Keratinocyte (primary cell): Measurements from ENCODE around the gene ARHGEF18. TPM values are rescaled to one million over a fixed set of nuclear protein-coding genes. Genes with fewer than 3 reads are reported as not detected.

Source experiments
- DNase-seq: peaks from one replicate; pipeline ENCODE4 v3.0.0-alpha.2; 2011; ENCODE audit warnings: low read depth, missing footprints, low spot score
- FAIRE-seq: peaks from 2 replicates; lab custom pipeline; 2011; peaks lifted over from hg19 to GRCh38; lab: Jason Lieb, UNC
- H2AFZ ChIP-seq: 2 replicates; pipeline ENCODE4 v1.6.0; 2012; ENCODE audit warnings: low read length, control low read depth, inconsistent platforms; ENCODE audit not compliant: control insufficient read depth
- H3K27ac ChIP-seq: 2 replicates; pipeline ENCODE4 v1.5.1; 2011; ENCODE audit warnings: low read length; ENCODE audit not compliant: control insufficient read depth, insufficient read depth
- H3K27me3 ChIP-seq: 3 replicates; pipeline ENCODE4 v1.6.0; 2011; ENCODE audit warnings: low read length; ENCODE audit not compliant: control insufficient read depth, insufficient read depth; ENCODE audit errors: extremely low read depth
- H3K36me3 ChIP-seq, 2 experiments: 2 replicates in 1 of 2; 3 replicates in 1 of 2; pipeline ENCODE4 v1.5.1; 2011; ENCODE audit warnings: low read length in 2 of 2, mild to moderate bottlenecking in 1 of 2; ENCODE audit not compliant: control insufficient read depth in 2 of 2, insufficient read depth in 2 of 2; ENCODE audit errors: extremely low read depth in 1 of 2
- H3K4me1 ChIP-seq: 3 replicates; pipeline ENCODE4 v1.5.1; 2011; ENCODE audit warnings: low read length; ENCODE audit not compliant: control insufficient read depth, insufficient read depth; ENCODE audit errors: extremely low read depth
- H3K4me2 ChIP-seq: 3 replicates; pipeline ENCODE4 v1.6.0; 2011; ENCODE audit warnings: low read depth, low read length; ENCODE audit not compliant: control insufficient read depth, insufficient read depth; ENCODE audit errors: extremely low read depth
- H3K4me3 ChIP-seq, 3 experiments: fragments of 200-600 bp in 1 of 3; sonication (generic) in 1 of 3; 2 replicates in 2 of 3; 3 replicates in 1 of 3; pipeline ENCODE4 v1.5.1; 2011 to 2016; ENCODE audit warnings: low read length in 3 of 3, mild to moderate bottlenecking in 3 of 3, control low read depth in 2 of 3, inconsistent platforms in 1 of 3, low read depth in 1 of 3, mixed read lengths in 1 of 3, mixed run types in 1 of 3, moderate library complexity in 1 of 3; ENCODE audit not compliant: control insufficient read depth in 2 of 3, insufficient read depth in 2 of 3; ENCODE audit errors: extremely low read depth in 1 of 3
- H3K79me2 ChIP-seq: 2 replicates; pipeline ENCODE4 v1.6.0; 2012; ENCODE audit warnings: low read length; ENCODE audit not compliant: control insufficient read depth, insufficient read depth
- H3K9ac ChIP-seq: 3 replicates; pipeline ENCODE4 v1.6.0; 2011; ENCODE audit warnings: low read length; ENCODE audit not compliant: control insufficient read depth, insufficient read depth; ENCODE audit errors: extremely low read depth
- H3K9me1 ChIP-seq: 3 replicates; pipeline ENCODE4 v1.6.0; 2011; ENCODE audit warnings: low read length; ENCODE audit not compliant: control insufficient read depth, insufficient read depth; ENCODE audit errors: extremely low read depth
- H3K9me3 ChIP-seq: 2 replicates; pipeline ENCODE4 v1.5.1; 2012; ENCODE audit warnings: low read depth, low read length; ENCODE audit not compliant: control insufficient read depth
- H4K20me1 ChIP-seq: 3 replicates; pipeline ENCODE4 v1.6.0; 2011; ENCODE audit warnings: low read length; ENCODE audit not compliant: control insufficient read depth, insufficient read depth; ENCODE audit errors: extremely low read depth
- EZH2 ChIP-seq: IDR thresholded peaks from one replicate; pipeline ENCODE4 v1.6.1; 2012; ENCODE audit warnings: inconsistent platforms, mild to moderate bottlenecking, low read length, moderate library complexity
- dilution Hi-C: fragments of 300-500 bp; cut with MboI; formaldehyde crosslinking; loops from one replicate; pipeline ENCODE4 v1.7.0; 2020; ENCODE audit warnings: low sequenced_read_pairs; ENCODE audit not compliant: extremely low pct_ligation_motif_present
- polyA plus RNA-seq, 5 experiments: library from polyadenylated mRNA; depleted of rRNA in 3 of 5; stranded (reverse) in 3 of 5; stranded (forward) in 1 of 5; unstranded in 1 of 5; fragments of >200 nt; gene quantifications; 1 replicate in 1 of 5; 2 replicates in 3 of 5; 3 replicates in 1 of 5; pipeline versions ENCODE4 v1.2.1 to v1.2.3, GENCODE V29; 2011 to 2012; ENCODE audit warnings: missing spikeins in 2 of 5, low read depth in 1 of 5, low replicate concordance in 1 of 5
- TF ChIP-seq, protein P1 (sequence below), 3 experiments: IDR thresholded peaks in 1 of 3; conservative IDR thresholded peaks in 1 of 3; optimal IDR thresholded peaks in 1 of 3; 2 replicates in 2 of 3; 3 replicates in 1 of 3; pipeline versions ENCODE3 to v1.5.1; 2011; ENCODE audit warnings: low read length in 3 of 3, mild to moderate bottlenecking in 3 of 3, moderate library complexity in 2 of 3, control low read depth in 1 of 3, inconsistent platforms in 1 of 3; ENCODE audit not compliant: insufficient read depth in 2 of 3; ENCODE audit errors: extremely low read depth in 1 of 3

Gene ARHGEF18
- polyA plus RNA-seq, 1 donor (not counting 4 experiments of a cell fraction or from before 2014, with no cell fraction given), result 7.9 TPM

DNA sequence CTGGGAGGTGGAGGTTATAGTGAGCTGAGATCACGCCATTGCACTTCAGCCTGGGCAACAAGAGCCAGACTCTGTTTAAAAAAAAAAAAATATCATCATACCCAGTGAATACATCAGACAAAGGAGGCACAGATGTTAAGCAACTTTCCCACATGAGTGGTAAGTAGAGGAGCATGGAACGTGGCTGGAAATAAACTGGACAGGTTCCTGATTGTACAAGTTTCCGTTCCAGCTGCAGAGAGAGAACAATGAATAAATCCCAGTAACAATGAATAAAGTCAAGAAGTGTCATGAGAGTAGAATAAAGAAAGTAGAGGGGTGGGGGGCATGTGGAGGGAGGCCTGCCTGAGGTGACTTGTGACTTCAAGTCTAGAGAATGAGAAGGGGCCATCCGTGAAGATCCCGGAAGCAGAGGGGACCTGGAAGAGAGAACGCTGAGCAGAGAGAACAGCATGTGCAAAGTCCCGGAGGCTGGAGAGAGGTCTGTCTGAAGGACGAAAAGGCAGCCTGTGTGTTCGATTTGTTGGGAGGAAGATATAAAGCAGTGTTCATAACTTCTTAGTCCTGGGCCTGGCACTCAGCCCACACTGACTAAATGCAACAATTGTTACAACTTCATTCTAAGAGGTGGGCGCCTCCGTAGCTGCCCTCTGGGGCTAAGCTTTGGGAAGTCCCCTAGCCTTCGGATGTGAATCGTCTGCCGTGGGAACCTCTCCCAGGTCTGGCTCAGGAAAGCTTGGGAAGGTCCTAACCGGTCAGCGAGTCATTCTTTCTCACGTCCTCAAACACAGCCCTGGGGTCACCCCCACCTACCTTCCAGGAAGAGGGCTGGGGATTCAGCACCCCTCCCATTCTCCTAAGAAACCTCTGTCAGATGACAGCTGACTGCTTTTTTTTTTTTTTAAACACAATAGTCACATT lies 15.3 kb upstream of the ARHGEF18 start:
- Histone ChIP-seq H3K79me2 (no peaks in the 10 kb centered on the region), H2AFZ (no peak overlapping the region), H4K20me1 (no peaks in the 10 kb centered on the region), H3K4me2 (no peak overlapping the region), H3K36me3 (no peaks in the 10 kb centered on the region), H3K4me1 (no peaks in the 10 kb centered on the region), H3K27ac (no peak overlapping the region), H3K9me3 (no peaks in the 10 kb centered on the region), H3K9me1 (no peaks in the 10 kb centered on the region), H3K27me3 (no peaks in the 10 kb centered on the region), H3K9ac (no peak overlapping the region), H3K4me3 (no peak overlapping the region)
- TF ChIP-seq EZH2, result no peak
- TF ChIP-seq, protein P1, sequence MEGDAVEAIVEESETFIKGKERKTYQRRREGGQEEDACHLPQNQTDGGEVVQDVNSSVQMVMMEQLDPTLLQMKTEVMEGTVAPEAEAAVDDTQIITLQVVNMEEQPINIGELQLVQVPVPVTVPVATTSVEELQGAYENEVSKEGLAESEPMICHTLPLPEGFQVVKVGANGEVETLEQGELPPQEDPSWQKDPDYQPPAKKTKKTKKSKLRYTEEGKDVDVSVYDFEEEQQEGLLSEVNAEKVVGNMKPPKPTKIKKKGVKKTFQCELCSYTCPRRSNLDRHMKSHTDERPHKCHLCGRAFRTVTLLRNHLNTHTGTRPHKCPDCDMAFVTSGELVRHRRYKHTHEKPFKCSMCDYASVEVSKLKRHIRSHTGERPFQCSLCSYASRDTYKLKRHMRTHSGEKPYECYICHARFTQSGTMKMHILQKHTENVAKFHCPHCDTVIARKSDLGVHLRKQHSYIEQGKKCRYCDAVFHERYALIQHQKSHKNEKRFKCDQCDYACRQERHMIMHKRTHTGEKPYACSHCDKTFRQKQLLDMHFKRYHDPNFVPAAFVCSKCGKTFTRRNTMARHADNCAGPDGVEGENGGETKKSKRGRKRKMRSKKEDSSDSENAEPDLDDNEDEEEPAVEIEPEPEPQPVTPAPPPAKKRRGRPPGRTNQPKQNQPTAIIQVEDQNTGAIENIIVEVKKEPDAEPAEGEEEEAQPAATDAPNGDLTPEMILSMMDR (optimal IDR thresholded peaks at IDR 0.05 in 1 of 3, IDR thresholded peaks at IDR 0.05 in 1 of 3, conservative IDR thresholded peaks at IDR 0.05 in 1 of 3; ENCODE audit: extremely low read depth in 1 of 3, insufficient read depth in 2 of 3, low read length in 3 of 3), result no peak
- FAIRE-seq (no peak), DNase-seq (no peak)
- dilution Hi-C loops, result loop anchor here (10.0 kb wide), 1 partner anchor 69 kb away; no protein-coding TSS in a partner anchor

DNA sequence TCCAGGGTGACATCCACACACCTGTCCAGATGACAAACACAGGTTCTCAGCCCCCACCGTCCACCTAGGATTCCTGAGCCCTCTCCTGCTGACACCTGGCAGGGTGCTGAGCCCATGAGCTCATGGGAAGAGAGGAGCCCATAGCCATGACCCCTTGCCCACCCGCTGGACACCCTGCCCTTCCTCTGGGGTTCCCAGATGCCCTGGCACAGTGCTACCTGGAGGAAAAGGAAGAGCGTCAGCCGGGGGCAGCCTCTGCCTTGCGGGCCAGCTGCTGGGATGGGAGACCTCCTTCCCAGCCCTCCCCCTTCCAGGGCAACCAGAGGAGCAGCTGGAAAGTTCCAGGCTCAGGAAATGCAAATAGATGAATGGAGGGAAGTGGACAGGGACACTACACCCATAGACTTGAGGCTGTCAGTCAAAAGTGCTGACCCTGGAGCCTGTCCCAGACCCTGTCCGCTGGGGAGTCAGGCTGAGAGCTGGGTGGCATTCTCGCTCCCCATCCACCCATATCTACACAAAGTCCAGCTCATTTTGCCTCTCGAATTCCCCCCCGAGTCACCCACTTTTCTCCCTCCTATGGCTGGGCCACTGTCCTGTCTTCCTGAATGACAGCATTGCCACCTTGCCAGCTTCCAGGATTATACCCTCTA lies 12.3 kb upstream of the ARHGEF18 start:
- no peaks in the 10 kb centered on the region for H4K20me1 ChIP-seq
- no peaks in the 10 kb centered on the region for H3K9me3 ChIP-seq
- no peaks in the 10 kb centered on the region for H3K27me3 ChIP-seq
- H3K27ac ChIP-seq, result no peak overlapping the region
- H2AFZ ChIP-seq, result no peak overlapping the region
- dilution Hi-C loops, result loop anchor here (10.0 kb wide), 1 partner anchor 72 kb away; no protein-coding TSS in a partner anchor
- FAIRE-seq (no peak), DNase-seq (no peak)
- H3K79me2 ChIP-seq, result no peaks in the 10 kb centered on the region
- H3K4me1 ChIP-seq, result no peaks in the 10 kb centered on the region
- no peaks in the 10 kb centered on the region for H3K36me3 ChIP-seq
- H3K9ac ChIP-seq, result no peak overlapping the region
- TF ChIP-seq, protein P1 (optimal IDR thresholded peaks at IDR 0.05 in 1 of 3, IDR thresholded peaks at IDR 0.05 in 1 of 3, conservative IDR thresholded peaks at IDR 0.05 in 1 of 3; ENCODE audit: extremely low read depth in 1 of 3, insufficient read depth in 2 of 3, low read length in 3 of 3), result no peak
- no peak for TF ChIP-seq EZH2
- H3K4me3 ChIP-seq, result no peak overlapping the region
- H3K9me1 ChIP-seq, result no peaks in the 10 kb centered on the region
- no peak overlapping the region for H3K4me2 ChIP-seq
